ENCODE data around the gene GALNT11. TPM values are rescaled to one million over a fixed set of nuclear protein-coding genes. Genes with fewer than 3 reads are reported as not detected.

Gene GALNT11
- total and polyA plus RNA-seq, 9 of the 15 experiments (the other 6 are each of a cell fraction or from before 2014, with no cell fraction given): 8.2 to 59.5 (median 36.5) TPM

- Histone ChIP-seq H3K4me2 (ENCODE audit: insufficient read depth, low read length) (no peak overlapping the region), H2AFZ (ENCODE audit: low read depth, low read length) (no peak overlapping the region), H4K20me1 (replicated peaks; ENCODE audit: control insufficient read depth, insufficient read depth, low read length) (no peaks in the 10 kb centered on the region), H3K9me1 (ENCODE audit: control insufficient read depth, insufficient read depth, low read length) (no peaks in the 10 kb centered on the region), H3K9me3 (replicated peaks; ENCODE audit: control insufficient read depth, insufficient read depth, low read depth, low read length) (no peaks in the 10 kb centered on the region), H3K9ac (ENCODE audit: insufficient read depth in 1 of 2, low read depth in 2 of 2, low read length in 2 of 2) (no peak overlapping the region), H3K4me3 (no peak overlapping the region), H3K36me3 (ENCODE audit: control insufficient read depth, insufficient read depth, low read length) (no peaks in the 10 kb centered on the region), H3K4me1 (replicated peaks in 1 of 2; ENCODE audit: control insufficient read depth in 2 of 2, insufficient read depth in 2 of 2, low read length in 2 of 2) (no peaks in the 10 kb centered on the region), H3K27ac (ENCODE audit: extremely low read depth, low read depth, low read length) (no peak overlapping the region), H3K79me2 (ENCODE audit: control insufficient read depth, insufficient read depth, low read length) (no peaks in the 10 kb centered on the region), H3K27me3 (ENCODE audit: control insufficient read depth in 2 of 2, insufficient read depth in 2 of 2, low read length in 2 of 2) (peaks cover 44 to 56% of the 10 kb centered on the region in 2 experiments)
- no TSS peak for BruUV-seq (replicated peaks)
- intact Hi-C loops (cut with micrococcal nuclease): no loop called here
- in situ Hi-C loops (cut with MboI): no loop called here
- ChIA-PET POLR2A (no interaction called here), CTCF (ENCODE audit: low intra/inter-chr PET ratio) (no interaction called here)
- FAIRE-seq: no peak
- TF ChIP-seq MCM7 (IDR thresholded peaks at IDR 0.05) (no peak), FOXK2 (conservative IDR thresholded peaks at IDR 0.05 in 1 of 2, IDR thresholded peaks at IDR 0.05 in 1 of 2; ENCODE audit: low read depth in 2 of 2) (no peak), ZNF57 (CRISPR knock-in tag; IDR thresholded peaks at IDR 0.05) (no peak), BDP1 (IDR thresholded peaks at IDR 0.05; ENCODE audit: insufficient read depth, insufficient read length) (no peak)
- TF ChIP-seq, protein P1, sequence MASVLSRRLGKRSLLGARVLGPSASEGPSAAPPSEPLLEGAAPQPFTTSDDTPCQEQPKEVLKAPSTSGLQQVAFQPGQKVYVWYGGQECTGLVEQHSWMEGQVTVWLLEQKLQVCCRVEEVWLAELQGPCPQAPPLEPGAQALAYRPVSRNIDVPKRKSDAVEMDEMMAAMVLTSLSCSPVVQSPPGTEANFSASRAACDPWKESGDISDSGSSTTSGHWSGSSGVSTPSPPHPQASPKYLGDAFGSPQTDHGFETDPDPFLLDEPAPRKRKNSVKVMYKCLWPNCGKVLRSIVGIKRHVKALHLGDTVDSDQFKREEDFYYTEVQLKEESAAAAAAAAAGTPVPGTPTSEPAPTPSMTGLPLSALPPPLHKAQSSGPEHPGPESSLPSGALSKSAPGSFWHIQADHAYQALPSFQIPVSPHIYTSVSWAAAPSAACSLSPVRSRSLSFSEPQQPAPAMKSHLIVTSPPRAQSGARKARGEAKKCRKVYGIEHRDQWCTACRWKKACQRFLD (CRISPR knock-in tag; IDR thresholded peaks at IDR 0.05): no peak
- no peak for DNase-seq (ENCODE audit: extremely low read depth in 1 of 4, low spot score in 3 of 4)
- ATAC-seq: no peak
- WGBS (ENCODE audit: insufficient coverage, low coverage, missing lambda C conversion rate): 0% methylated on average over 5 of the region's 5 CpGs
These were observed 42.7 kb upstream of the GALNT11 start for GRCh38 chr7:151982806-151983205.
